Erythroblast (primary cell): ENCODE results near the gene GPC3.

Experiments used
- GATA1 ChIP-seq: IDR thresholded peaks from 2 replicates; pipeline ENCODE4 v1.6.1; 2011; ENCODE audit warnings: low read depth, mild to moderate bottlenecking, control low read depth, low read length, moderate library complexity
- POLR2A ChIP-seq: IDR thresholded peaks from 2 replicates; pipeline ENCODE4 v1.6.1; 2011; ENCODE audit warnings: mild to moderate bottlenecking, low read length

DNA sequence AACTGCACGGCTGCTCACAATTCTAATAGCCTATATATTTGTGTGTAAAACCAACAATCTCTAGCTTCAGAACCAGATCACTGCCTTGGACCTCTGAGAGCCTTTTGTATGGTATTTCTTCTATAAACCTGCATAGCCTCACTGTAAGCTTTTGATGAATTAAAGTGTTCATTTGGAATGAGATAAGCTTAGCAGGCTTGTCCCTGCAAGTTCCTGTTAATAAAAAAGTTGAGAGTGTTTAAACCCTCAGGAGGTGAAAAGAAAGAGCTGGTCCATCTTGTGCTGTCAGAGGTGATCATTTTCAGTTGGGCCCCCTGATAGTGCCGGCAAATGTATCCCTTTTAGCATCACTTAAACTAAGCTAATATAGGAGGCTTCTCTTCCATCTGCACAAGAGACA, 191.8 kb downstream of the GPC3 start:
- TF ChIP-seq POLR2A (no peak), GATA1 (no peak)
